ENCODE measurements around the gene STX11.
A peak's percentile ranks its signal among the peaks of the same experiment; 100 is the strongest.
"Not testable (repeated sequence)": the region's sequence is repeated elsewhere in the genome, so short reads cannot be mapped to it uniquely, and the experiment has no call there.

STX11 gene

DNA sequence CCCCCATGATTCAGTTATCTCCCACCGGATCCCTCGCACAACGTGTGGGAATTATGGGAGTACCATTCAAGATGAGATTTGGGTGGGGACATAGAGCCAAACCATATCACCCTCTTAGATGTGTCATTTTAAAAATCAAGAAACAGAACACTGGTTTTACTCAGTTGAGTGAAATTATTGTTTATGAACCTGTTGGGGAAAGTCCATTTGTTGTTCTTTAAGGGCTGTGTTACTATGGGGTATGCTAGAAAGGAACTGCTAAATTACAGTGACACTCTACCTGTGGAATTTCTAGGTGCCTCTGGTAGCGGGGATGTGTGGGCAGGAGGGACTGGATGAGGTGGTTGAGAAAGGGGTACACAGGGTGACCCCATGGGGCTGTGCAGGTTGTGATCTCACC is 28.9 kb downstream of the STX11 start:
- no peak for DNase-seq

DNA sequence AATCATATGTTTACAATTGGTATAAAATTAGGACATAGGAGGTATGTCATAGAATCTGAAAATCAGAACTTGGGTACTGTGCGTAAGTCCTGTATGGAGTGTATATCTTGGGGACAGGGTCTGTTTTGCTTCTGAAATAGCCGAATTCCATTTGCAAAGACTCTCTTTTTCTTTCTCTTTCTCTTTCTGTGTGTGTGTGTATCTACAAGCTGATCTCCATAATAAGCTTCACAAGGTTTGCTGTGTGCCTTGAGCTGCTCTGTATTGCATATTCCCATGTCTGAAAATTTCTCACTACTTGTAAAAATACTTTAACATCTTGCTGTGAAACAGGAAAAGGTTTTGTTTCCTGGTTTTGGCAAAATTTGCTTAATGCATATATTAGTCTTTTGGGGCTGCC is 29.5 kb downstream of the STX11 start:
- DNase-seq, result no peak

GRCh38 chr6:144180354-144180753 is 30.0 kb downstream of the STX11 start:
- not testable (repeated sequence) for DNase-seq

DNA sequence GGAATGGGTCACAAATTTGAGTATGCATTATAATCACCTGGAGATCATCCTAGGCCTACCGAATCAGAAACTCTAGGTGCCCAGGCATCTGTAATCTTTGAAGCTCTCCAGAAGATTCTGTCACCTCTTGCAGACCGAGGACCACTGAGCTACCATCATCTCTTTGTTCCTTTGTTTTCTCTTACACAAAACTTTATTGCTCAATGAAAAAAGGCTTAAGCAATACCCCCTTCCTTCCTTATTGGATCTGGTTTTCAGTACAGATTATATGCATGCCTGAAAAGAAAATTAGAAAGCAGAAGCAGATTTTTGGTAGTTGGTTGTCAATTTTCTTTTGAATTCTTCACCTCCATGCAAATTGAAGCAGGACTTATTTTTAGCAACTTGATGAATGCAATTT is 31.3 kb downstream of the STX11 start:
- DNase-seq, result no peak

GRCh38 chr6:144184186-144184585 is 33.9 kb downstream of the STX11 start:
- DNase-seq, result not testable (repeated sequence)

- no peak for DNase-seq
These were observed 35.0 kb downstream of the STX11 start for GRCh38 chr6:144185133-144185836.

- no peak for DNase-seq
These were observed 36.7 kb downstream of the STX11 start for GRCh38 chr6:144186817-144187625.

- no peak for DNase-seq
These were observed 39.0 kb downstream of the STX11 start for GRCh38 chr6:144189351-144189750.

DNA sequence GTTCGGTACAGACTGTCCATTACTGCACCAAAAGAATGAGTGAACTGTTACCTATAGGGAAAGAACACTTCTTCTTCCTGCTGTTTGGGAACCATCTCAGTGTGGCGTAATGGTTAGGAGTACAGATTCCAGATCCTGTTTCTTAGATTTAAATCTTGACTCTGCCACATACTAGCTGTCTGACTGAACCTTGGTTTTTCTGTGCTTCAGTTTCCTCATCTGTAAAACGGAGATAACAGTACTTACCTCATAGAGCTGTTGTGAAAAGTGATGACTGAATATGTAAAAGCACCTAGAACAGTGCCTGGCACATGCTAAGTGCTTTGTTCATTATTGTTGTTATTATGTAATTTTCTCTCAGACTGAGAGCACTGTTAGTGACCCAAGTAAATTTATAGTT is 39.8 kb downstream of the STX11 start:
- no peak for DNase-seq

GRCh38 chr6:144190593-144190992 is 40.3 kb downstream of the STX11 start:
- DNase-seq, result no peak

GRCh38 chr6:144193181-144193580 is 42.9 kb downstream of the STX11 start:
- no peak for DNase-seq

DNA sequence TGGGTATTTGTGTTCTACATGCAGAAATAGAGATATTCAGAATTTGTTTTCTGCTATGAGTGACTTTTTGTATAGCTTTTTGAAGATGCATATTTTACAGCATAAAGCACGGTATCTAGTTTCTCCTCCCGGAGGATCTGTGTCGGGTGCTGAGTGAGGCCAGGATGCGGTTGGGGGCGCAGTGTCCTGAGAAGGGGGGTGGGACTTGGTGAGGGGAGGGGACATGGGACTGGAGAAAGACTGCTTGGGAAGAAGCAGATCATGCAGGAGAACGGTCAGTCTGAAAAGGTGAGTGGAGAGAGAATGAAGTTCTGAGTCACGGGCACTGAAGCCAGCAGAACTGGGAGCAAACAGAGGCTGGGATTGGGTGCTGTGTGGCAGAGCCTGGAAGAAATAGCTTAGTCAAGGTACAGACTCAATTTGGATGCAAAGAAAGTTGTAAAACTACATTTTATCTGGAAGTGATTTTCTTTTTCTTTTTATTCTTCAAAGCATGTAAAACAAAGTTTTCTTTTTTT is 44.0 kb downstream of the STX11 start:
- no peak for DNase-seq

DNA sequence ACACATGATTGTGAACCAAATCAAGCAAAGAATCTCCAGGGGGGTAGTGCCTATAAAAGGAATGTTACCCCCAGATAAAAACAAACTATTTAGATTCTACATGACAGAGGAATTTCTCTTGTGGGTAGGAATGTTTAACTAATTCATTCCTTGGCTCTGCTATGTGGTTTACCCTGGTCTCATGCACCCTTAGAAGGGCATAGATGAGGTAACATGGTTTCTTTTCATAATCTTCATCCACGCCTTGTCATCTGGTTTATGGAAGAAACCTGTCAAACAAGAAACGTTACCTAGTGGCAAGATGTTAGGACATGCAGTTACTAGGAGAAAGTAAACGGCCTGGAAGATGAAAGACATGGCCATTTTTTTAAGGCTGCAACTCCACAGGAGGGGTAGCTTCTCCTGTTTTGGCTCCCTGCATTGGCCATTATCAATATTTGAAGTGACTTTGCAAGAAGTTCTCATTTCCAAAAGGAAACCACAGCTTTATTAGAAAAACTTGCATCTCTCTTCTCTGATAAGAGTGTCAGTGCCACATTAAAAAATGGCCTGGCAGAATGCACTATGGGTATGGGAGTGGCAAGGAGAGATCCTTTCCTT is 45.5 kb downstream of the STX11 start:
- DNase-seq, result no peak

DNA sequence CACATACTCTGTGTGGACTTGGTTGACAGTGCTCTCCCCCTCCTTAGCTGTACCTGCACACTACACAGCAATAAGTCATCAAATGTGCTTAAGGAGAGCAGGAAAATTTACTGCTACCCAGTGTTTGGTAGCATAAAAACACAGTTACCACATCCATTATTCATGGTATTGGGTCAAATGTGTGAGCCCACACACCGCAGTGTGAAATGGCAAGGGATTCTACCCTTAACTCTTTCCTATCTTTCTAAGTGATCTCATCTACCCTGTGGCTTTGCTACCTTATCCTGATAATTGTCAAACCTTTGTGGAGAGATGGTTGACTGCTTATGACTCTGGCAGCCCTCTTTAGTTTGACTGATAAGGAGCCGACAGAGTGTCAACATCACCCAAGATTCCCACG is 47.6 kb downstream of the STX11 start:
- no peak for DNase-seq

DNA sequence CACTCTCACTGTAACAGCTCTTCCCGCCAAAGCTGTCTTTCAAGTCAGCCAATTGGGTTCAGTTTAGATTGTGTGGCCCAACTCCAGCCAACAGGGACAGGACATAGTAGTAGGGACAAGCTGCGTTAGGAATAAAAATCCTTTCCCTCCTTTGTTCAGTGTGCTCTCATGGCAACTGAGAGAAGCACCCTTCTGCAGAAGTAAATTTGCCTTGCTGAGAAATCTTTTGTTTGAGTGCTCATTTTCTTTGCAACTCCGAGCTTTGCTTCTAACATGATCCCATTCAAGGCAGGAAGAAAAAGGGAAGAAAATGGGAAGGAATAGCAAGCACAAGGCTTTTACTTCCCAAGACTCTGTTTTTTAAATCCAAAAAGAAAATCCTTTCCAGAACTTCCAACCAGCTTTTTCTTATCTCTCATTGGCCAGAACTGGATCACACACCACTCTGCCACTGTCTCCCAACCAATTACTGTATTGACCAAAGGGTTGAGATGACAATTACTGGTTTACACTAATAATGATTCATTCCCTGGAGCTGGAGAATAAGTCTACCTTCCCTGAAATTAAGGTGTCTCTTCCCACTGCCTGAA is 52.7 kb downstream of the STX11 start:
- no peak for DNase-seq

DNA sequence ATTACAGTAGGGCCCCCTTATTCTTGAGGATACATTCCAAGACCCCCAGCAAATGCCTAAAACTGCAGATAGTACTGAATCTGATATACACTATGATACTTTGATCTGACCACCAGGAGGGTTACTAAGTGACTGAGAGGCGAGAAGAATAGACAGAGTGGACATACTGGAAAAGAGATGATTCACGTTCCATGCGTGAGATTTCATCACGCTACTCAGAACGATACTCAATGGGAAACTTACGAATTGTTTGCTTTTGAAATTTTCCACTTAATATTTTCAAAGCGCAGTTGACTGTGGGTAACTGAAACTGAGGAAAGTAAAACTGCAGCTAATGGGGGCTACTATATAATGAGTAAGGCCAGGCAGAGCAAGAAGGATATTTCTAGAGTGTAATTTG is 60.8 kb downstream of the STX11 start:
- DNase-seq, result no peak

- DNase-seq, result no peak
These were observed 63.0 kb downstream of the STX11 start for GRCh38 chr6:144213315-144213714.

- no peak for DNase-seq
These were observed 63.7 kb downstream of the STX11 start for GRCh38 chr6:144214029-144214428.

DNA sequence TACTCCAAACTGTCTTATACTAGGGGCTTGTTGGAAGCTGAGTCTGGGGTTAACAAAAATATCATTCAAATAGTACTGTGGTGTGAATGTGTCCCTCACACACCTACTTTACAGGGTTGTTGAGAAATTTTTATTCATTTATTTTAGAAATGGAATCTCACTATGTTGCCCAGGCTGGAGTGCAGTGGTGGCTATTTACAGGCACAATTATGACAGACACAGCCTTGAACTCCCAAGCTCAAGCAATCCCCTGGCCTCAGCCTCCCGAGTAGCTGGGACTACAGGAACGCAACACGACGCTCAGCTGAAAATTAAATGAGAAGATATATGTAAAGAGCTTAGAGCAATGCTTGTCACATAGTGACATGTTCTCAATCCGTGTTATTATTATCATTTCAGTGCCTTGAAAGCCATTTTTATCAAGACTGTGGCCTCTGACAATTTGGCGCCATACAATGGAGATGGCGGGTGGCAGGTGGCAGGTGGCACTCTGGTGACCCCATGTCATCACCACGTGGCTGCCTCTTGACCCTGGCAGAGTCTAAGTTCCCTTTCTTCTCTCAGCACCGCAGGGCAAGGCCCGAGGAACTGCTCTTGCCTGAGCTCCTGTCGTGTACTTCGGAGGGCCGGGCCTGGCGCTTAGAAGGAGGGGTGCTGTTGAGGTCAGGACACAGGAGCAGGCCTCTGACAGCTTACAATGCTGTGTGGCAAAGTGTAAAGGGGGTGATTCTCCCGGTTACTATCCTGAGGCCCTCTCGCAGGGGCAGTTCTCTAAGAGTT is 64.5 kb downstream of the STX11 start:
- DNase-seq, result no peak

DNA sequence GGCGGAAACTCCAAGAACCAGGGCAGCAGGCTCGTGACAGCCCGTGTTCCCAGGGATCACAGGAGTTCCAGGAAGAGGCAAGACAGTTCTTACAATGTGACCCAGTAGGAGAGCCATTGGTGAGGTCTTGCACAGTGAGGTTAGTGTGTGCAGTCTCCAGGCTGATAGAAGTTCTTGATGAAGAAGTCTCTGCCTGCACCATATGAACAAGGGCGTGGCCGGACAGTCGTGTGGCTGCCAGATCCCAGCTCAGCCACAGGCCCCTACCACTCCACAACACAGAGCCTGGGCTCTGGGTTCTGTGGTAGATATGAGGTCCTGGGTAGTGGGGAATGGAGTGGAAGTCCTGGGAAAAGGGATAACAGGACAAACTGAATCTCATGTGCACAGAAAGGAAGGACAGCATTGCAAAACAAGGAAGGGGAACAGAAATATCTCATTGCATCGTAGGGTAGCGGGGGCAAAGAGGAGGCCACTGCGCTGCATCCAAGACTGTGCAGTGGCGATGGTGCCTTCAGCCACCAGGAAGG is 65.2 kb downstream of the STX11 start:
- DNase-seq, result peak; percentile 41

- peak; percentile 94 for DNase-seq
These were observed 65.8 kb downstream of the STX11 start for GRCh38 chr6:144215932-144216667.

Data from activated CD4-positive, alpha-beta T cell treated with anti-CD3 and anti-CD28 coated beads for 48 hours (primary cell).